H1 (cell line): ENCODE data around the gene COL5A3. TPM values are rescaled to one million over a fixed set of nuclear protein-coding genes. Genes with fewer than 3 reads are reported as not detected.

ENCODE experiments used
- CTCF ChIA-PET: fragments of 300-600 bp; sonication (Branson Sonifier 250); formaldehyde crosslinking; loops from one replicate; lab custom pipeline; 2021; ENCODE audit not compliant: partially characterized antibody; lab: Charles Lee
- POLR2A ChIA-PET: fragments of 300-600 bp; sonication (Branson Sonifier 250); formaldehyde crosslinking; loops from one replicate; lab custom pipeline; 2021; ENCODE audit warnings: inconsistent platforms; ENCODE audit not compliant: partially characterized antibody; lab: Charles Lee
- DNase-seq, 2 experiments: peaks; one replicate each; pipeline versions ENCODE4 v3.0.0 to v3.0.0-alpha.2; 2010 to 2022; ENCODE audit warnings: low spot score in 2 of 2, low read depth in 1 of 2, mixed read lengths in 1 of 2
- FAIRE-seq: peaks from 2 replicates; lab custom pipeline; 2011; peaks lifted over from hg19 to GRCh38; lab: Jason Lieb, UNC
- H2AFZ ChIP-seq: 2 replicates; pipeline ENCODE4 v1.8.1; 2012; ENCODE audit warnings: low read length, inconsistent platforms
- H2AK5ac ChIP-seq: 2 replicates; pipeline ENCODE4 v1.6.1; 2013; ENCODE audit warnings: low read depth, low read length
- H2BK120ac ChIP-seq: replicated peaks from 2 replicates; pipeline ENCODE3; 2013; ENCODE audit warnings: low read depth, low read length, inconsistent platforms
- H2BK12ac ChIP-seq: 2 replicates; pipeline ENCODE4 v1.6.1; 2013; ENCODE audit warnings: low read depth, low read length
- H2BK15ac ChIP-seq: 2 replicates; pipeline ENCODE4 v1.6.1; 2013; ENCODE audit warnings: low read length
- H2BK20ac ChIP-seq: 2 replicates; pipeline ENCODE4 v1.6.1; 2013; ENCODE audit warnings: low read length
- H2BK5ac ChIP-seq: 2 replicates; pipeline ENCODE4 v1.6.1; 2013; ENCODE audit warnings: low read depth, low read length
- H3K14ac ChIP-seq: 2 replicates; pipeline ENCODE4 v1.6.1; 2013; ENCODE audit warnings: inconsistent platforms; ENCODE audit not compliant: insufficient read length
- H3K18ac ChIP-seq: 2 replicates; pipeline ENCODE4 v1.6.1; 2013; ENCODE audit warnings: low read length; ENCODE audit errors: extremely low read depth
- H3K23ac ChIP-seq: 2 replicates; pipeline ENCODE4 v1.6.1; 2013; ENCODE audit warnings: inconsistent platforms; ENCODE audit not compliant: insufficient read length
- H3K23me2 ChIP-seq: 2 replicates; pipeline ENCODE4 v1.6.1; 2013; ENCODE audit warnings: low read depth, low read length
- H3K27ac ChIP-seq: 2 replicates; pipeline ENCODE4 v1.6.1; 2011; ENCODE audit warnings: low read depth, low read length, inconsistent platforms
- H3K27me3 ChIP-seq, 4 experiments: replicated peaks in 1 of 4; 1 replicate in 1 of 4; 2 replicates in 3 of 4; pipeline versions ENCODE4 v1.6.1 to v1.8.1; 2011 to 2013; ENCODE audit warnings: low read length in 3 of 4, mild to moderate bottlenecking in 3 of 4, inconsistent platforms in 2 of 4, mixed read lengths in 2 of 4, moderate library complexity in 1 of 4; ENCODE audit not compliant: control insufficient read depth in 3 of 4, insufficient read depth in 3 of 4; ENCODE audit errors: extremely low read depth in 1 of 4
- H3K36me3 ChIP-seq, 4 experiments: 2 replicates each; pipeline versions ENCODE4 v1.6.1 to v1.8.1; 2011 to 2013; ENCODE audit warnings: mild to moderate bottlenecking in 4 of 4, low read length in 3 of 4, moderate library complexity in 2 of 4, control low read depth in 1 of 4, inconsistent platforms in 1 of 4; ENCODE audit not compliant: insufficient read depth in 4 of 4, control insufficient read depth in 2 of 4
- H3K4ac ChIP-seq: replicated peaks from 2 replicates; pipeline ENCODE3; 2013; ENCODE audit warnings: low read length, low read depth, mixed read lengths, inconsistent platforms; ENCODE audit not compliant: insufficient read length
- H3K4me1 ChIP-seq, 4 experiments: replicated peaks in 1 of 4; 1 replicate in 1 of 4; 2 replicates in 3 of 4; pipeline versions ENCODE4 v1.6.1 to v1.8.1; 2011 to 2013; ENCODE audit warnings: low read length in 3 of 4, inconsistent platforms in 2 of 4, mixed read lengths in 1 of 4; ENCODE audit not compliant: insufficient read depth in 4 of 4, control insufficient read depth in 3 of 4
- H3K4me2 ChIP-seq, 2 experiments: 2 replicates each; pipeline versions ENCODE4 v1.6.1 to v1.8.1; 2011 to 2013; ENCODE audit warnings: low read depth in 2 of 2, low read length in 2 of 2, control low read depth in 1 of 2, inconsistent platforms in 1 of 2, mild to moderate bottlenecking in 1 of 2; ENCODE audit not compliant: insufficient read depth in 1 of 2
- H3K4me3 ChIP-seq, 4 experiments: fragments of 200-600, 300-600 bp in 1 of 4; sonication (generic), shearing (Covaris generic), sonication (Bioruptor Twin) in 1 of 4; 2 replicates each; pipeline versions ENCODE4 v1.5.1 to v1.8.1; 2011 to 2016; ENCODE audit warnings: low read length in 4 of 4, low read depth in 3 of 4, control low read depth in 2 of 4, inconsistent platforms in 2 of 4, mild to moderate bottlenecking in 2 of 4, mixed read lengths in 1 of 4, moderate library complexity in 1 of 4; ENCODE audit not compliant: insufficient read depth in 2 of 4; ENCODE audit errors: extremely low read depth in 1 of 4
- H3K56ac ChIP-seq: replicated peaks from 2 replicates; pipeline ENCODE3; 2013; ENCODE audit warnings: low read depth, mild to moderate bottlenecking, mixed read lengths, low read length, inconsistent platforms; ENCODE audit not compliant: insufficient read length
- H3K79me1 ChIP-seq: 2 replicates; pipeline ENCODE4 v1.6.1; 2013; ENCODE audit warnings: low read depth, low read length, control low read depth
- H3K79me2 ChIP-seq, 2 experiments: 2 replicates each; pipeline versions ENCODE4 v1.6.1 to v1.8.1; 2012 to 2013; ENCODE audit warnings: low read length in 2 of 2, mild to moderate bottlenecking in 2 of 2, inconsistent platforms in 1 of 2; ENCODE audit not compliant: insufficient read depth in 2 of 2, control insufficient read depth in 1 of 2
- H3K9ac ChIP-seq, 4 experiments: replicated peaks in 1 of 4; 1 replicate in 1 of 4; 2 replicates in 3 of 4; pipeline versions ENCODE4 v1.6.1 to v1.8.1; 2011 to 2013; ENCODE audit warnings: low read depth in 3 of 4, low read length in 3 of 4, control low read depth in 2 of 4, mild to moderate bottlenecking in 2 of 4, moderate library complexity in 2 of 4, inconsistent platforms in 1 of 4; ENCODE audit errors: extremely low read depth in 1 of 4
- H3K9me3 ChIP-seq, 2 experiments: 2 replicates each; pipeline versions ENCODE4 v1.6.1 to v1.8.1; 2012 to 2013; ENCODE audit warnings: mild to moderate bottlenecking in 2 of 2, moderate library complexity in 2 of 2, control low read depth in 1 of 2, inconsistent platforms in 1 of 2, low read depth in 1 of 2, low read length in 1 of 2, mixed read lengths in 1 of 2; ENCODE audit not compliant: insufficient read depth in 2 of 2
- H4K20me1 ChIP-seq, 2 experiments: replicated peaks in 1 of 2; 2 replicates each; pipeline versions ENCODE3 to v1.8.1; 2011 to 2013; ENCODE audit warnings: inconsistent platforms in 2 of 2, low read length in 2 of 2, mild to moderate bottlenecking in 1 of 2; ENCODE audit not compliant: insufficient read depth in 2 of 2, control insufficient read depth in 1 of 2
- H4K5ac ChIP-seq: 2 replicates; pipeline ENCODE4 v1.6.1; 2013; ENCODE audit warnings: low read length, low read depth, mixed read lengths, inconsistent platforms; ENCODE audit not compliant: insufficient read length
- H4K8ac ChIP-seq: 2 replicates; pipeline ENCODE4 v1.8.0; 2013; ENCODE audit warnings: mild to moderate bottlenecking, moderate library complexity, low read length, inconsistent platforms; ENCODE audit not compliant: insufficient read depth; ENCODE audit errors: extremely low read depth
- H4K91ac ChIP-seq: replicated peaks from 2 replicates; pipeline ENCODE3; 2013; ENCODE audit warnings: low read length, mixed read lengths, inconsistent platforms; ENCODE audit not compliant: insufficient read length
- CBX8 ChIP-seq: fragments of 300-800, 300-1000 bp; sonication (generic); IDR thresholded peaks from 2 replicates; pipeline ENCODE4 v1.7.1; 2016; ENCODE audit warnings: low read depth, low read length, borderline replicate concordance
- POU5F1 ChIP-seq: IDR thresholded peaks from 2 replicates; pipeline ENCODE4 v1.6.1; 2011; ENCODE audit warnings: low read depth, mild to moderate bottlenecking, low read length, moderate library complexity
- SUZ12 ChIP-seq: fragments of 200-600 bp; sonication (generic); IDR thresholded peaks from 2 replicates; pipeline ENCODE4 v1.6.1; 2012; ENCODE audit warnings: mild to moderate bottlenecking, inconsistent platforms, low read length, moderate library complexity, mixed read lengths
- WGBS, 2 experiments: shearing (Covaris generic) in 1 of 2; methylation state at CpG; one replicate each; pipeline versions ENCODE4 v1.1.6 to v1.1.7; 2013 to 2015; ENCODE audit warnings: low lambda C conversion rate in 2 of 2, mixed read lengths in 2 of 2, inconsistent platforms in 1 of 2, low coverage in 1 of 2, missing lambda C conversion rate in 1 of 2; ENCODE audit not compliant: insufficient replicate concordance in 2 of 2, insufficient coverage in 1 of 2, insufficient read length in 1 of 2; ENCODE audit errors: extremely low coverage in 1 of 2, missing lambda C conversion rate in 1 of 2; 5-methylcytosine and 5-hydroxymethylcytosine counted together
- polyA plus RNA-seq, 7 experiments: library from polyadenylated mRNA; depleted of rRNA in 3 of 7; stranded (reverse) in 5 of 7; unstranded in 2 of 7; fragments of >200 nt in 5 of 7; fragments of 200-250 nt in 2 of 7; gene quantifications; 1 replicate in 5 of 7; 2 replicates in 1 of 7; 4 replicates in 1 of 7; pipeline versions ENCODE4 v1.2.1 to v1.2.3, GENCODE V29; 2011 to 2013; ENCODE audit warnings: missing spikeins in 2 of 7, mixed read lengths in 2 of 7
- total RNA-seq: library from RNA; stranded (reverse); fragmentation: NEBNext Ultra II Directional; extraction: Animal tissue kit (Norgen Biotek cat#: 25700); gene quantifications from 2 replicates; pipeline ENCODE4 v1.2.1, GENCODE V29; 2021

COL5A3 gene
- total and polyA plus RNA-seq, 2 of the 8 experiments (the other 6 are each of a cell fraction or from before 2014, with no cell fraction given) = 0.67 to 0.74 TPM

DNA sequence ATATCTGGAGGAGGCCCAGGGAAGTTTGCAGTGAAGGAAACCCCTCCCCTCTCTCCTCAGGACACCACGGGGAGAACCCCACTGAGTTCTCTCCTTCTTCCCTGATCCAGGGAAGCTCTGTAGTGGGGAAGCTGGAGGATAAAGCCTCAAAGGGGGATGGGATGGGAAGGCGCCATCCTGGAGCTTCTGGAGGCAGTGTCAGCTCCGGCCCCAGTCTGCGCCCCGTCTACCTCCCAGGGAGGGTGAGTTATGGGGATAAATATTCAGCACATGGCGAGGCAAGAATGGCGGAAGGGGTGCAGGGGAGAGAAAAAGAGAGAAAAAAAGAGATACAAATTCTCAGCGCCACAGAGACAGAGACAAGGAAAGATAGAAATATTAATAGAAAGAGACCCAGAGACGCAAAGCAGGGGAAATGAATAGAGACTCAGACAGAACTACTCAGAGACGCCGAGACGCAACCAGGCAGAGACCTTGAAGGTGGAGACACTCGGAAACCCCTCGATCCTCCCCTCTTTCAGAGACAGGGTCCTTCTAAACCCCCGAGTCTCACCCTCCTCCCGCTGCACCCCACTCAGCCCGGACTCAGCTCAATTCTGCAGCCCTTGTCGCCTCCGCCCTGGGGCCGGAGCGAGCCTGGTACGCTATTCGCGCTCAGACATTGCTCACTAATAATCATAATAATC is 97.6 kb downstream of the COL5A3 start:
- no peak overlapping the region for H2BK12ac ChIP-seq
- H3K9me3 ChIP-seq = no peaks in the 10 kb centered on the region
- no peak overlapping the region for H2BK5ac ChIP-seq
- H3K4me3 ChIP-seq = peak overlapping the region; percentile 37 to 78 (median 40)
- no peak overlapping the region for H2BK15ac ChIP-seq
- H3K23me2 ChIP-seq = peaks cover 10% of the 10 kb centered on the region; the same call in 1 of the 2 replicates
- H3K27ac ChIP-seq = no peak overlapping the region
- peaks cover 6 to 35% of the 10 kb centered on the region in 2 experiments; a peak in 3 of 4 replicates for H3K79me2 ChIP-seq
- H4K20me1 ChIP-seq = peaks cover 21 to 34% of the 10 kb centered on the region in 2 experiments
- WGBS, 2 experiments = 39% methylated on average over 24 of the region's 24 CpGs; no CpG with 5 or more reads in 1 of the 2 experiments
- no peak overlapping the region for H3K4ac ChIP-seq
- POLR2A ChIA-PET = interaction anchor here (0.8 to 1.5 kb wide), 9 partner anchors 11 to 66 kb away, joined by 3 to 5 read pairs (median 3); partner anchors contain the start of gene OLFM2
- no peak overlapping the region for H4K91ac ChIP-seq
- H3K79me1 ChIP-seq = peaks cover 19% of the 10 kb centered on the region
- H2AK5ac ChIP-seq = no peak overlapping the region
- FAIRE-seq = no peak
- H3K56ac ChIP-seq = no peak overlapping the region
- CTCF ChIA-PET = interaction anchor here (0.9 to 1.5 kb wide), 4 partner anchors 14 to 67 kb away, joined by 3 to 6 read pairs (median 3); no protein-coding TSS in a partner anchor
- H3K9ac ChIP-seq = no peak overlapping the region; a peak in 1 of 7 replicates
- H3K36me3 ChIP-seq = no peaks in the 10 kb centered on the region; a peak in 1 of 8 replicates
- peaks cover 0 to 9% (median 2%) of the 10 kb centered on the region in 4 experiments; a peak in 4 of 7 replicates for H3K27me3 ChIP-seq
- no peak overlapping the region for H4K5ac ChIP-seq
- no peak overlapping the region for H2BK120ac ChIP-seq
- H3K18ac ChIP-seq = no peak overlapping the region
- DNase-seq = no peak
- H2BK20ac ChIP-seq = no peak overlapping the region
- H4K8ac ChIP-seq = no peak overlapping the region
- peak overlapping the region; percentile 67 to 84 for H3K4me2 ChIP-seq
- H3K23ac ChIP-seq = no peak overlapping the region
- H3K14ac ChIP-seq = no peak overlapping the region
- H2AFZ ChIP-seq = no peak overlapping the region
- H3K4me1 ChIP-seq = peaks cover 0 to 13% (median 5%) of the 10 kb centered on the region in 4 experiments; a peak in 6 of 7 replicates
- TF ChIP-seq POU5F1 = no peak
- TF ChIP-seq SUZ12 = 0 out of 2 replicates have a peak, but pooled peaks have one; percentile 29
- TF ChIP-seq CBX8 = no peak
